SK-N-SH (cell line): ENCODE results near the gene UBAC2.

Experiments
- EP300 ChIP-seq, 2 experiments: IDR thresholded peaks; 2 replicates each; pipeline versions ENCODE4 v1.4.0 to v1.6.1; 2012; ENCODE audit warnings: borderline replicate concordance in 1 of 2, low read depth in 1 of 2, low read length in 1 of 2
- YY1 ChIP-seq: IDR thresholded peaks from 2 replicates; pipeline ENCODE4 v1.4.0; 2012; ENCODE audit warnings: low read depth, mild to moderate bottlenecking
- TF ChIP-seq, protein P1 (sequence below): fragments of 200-600 bp; sonication (generic); IDR thresholded peaks from 2 replicates; pipeline ENCODE4 v1.6.1; 2017; ENCODE audit warnings: antibody characterized with exemption, mild to moderate bottlenecking, moderate library complexity

- TF ChIP-seq, protein P1, sequence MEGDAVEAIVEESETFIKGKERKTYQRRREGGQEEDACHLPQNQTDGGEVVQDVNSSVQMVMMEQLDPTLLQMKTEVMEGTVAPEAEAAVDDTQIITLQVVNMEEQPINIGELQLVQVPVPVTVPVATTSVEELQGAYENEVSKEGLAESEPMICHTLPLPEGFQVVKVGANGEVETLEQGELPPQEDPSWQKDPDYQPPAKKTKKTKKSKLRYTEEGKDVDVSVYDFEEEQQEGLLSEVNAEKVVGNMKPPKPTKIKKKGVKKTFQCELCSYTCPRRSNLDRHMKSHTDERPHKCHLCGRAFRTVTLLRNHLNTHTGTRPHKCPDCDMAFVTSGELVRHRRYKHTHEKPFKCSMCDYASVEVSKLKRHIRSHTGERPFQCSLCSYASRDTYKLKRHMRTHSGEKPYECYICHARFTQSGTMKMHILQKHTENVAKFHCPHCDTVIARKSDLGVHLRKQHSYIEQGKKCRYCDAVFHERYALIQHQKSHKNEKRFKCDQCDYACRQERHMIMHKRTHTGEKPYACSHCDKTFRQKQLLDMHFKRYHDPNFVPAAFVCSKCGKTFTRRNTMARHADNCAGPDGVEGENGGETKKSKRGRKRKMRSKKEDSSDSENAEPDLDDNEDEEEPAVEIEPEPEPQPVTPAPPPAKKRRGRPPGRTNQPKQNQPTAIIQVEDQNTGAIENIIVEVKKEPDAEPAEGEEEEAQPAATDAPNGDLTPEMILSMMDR: no peak
- TF ChIP-seq EP300 (IDR thresholded peaks at IDR 0.05; ENCODE audit: borderline replicate concordance in 1 of 2, low read depth in 1 of 2, low read length in 1 of 2): no peak
- no peak for TF ChIP-seq YY1
Observed at GRCh38 chr13:99257291-99257690, 56.6 kb downstream of the UBAC2 start.
